ENCODE data around the gene SMTNL1.

- TF ChIP-seq CTCF (IDR thresholded peaks at IDR 0.05; ENCODE audit: low read depth, low read length) (no peak), EZH2phosphoT487 (IDR thresholded peaks at IDR 0.05; ENCODE audit: low read depth) (no peak)
Observed at GRCh38 chr11:57500515-57500914, 36.9 kb upstream of the SMTNL1 start.
